NCI-H526 treated with DMSO at 0.1 percent for 48 hours (cell line): ENCODE results near the gene PTH2.

ENCODE experiments used
- DNase-seq: peaks from one replicate; lab custom pipeline; 2025; lab: John Stamatoyannopoulos, UW

Gene PTH2

GRCh38 chr19:49430678-49431329 lies 7.6 kb upstream of the PTH2 start:
- no peak for DNase-seq

- DNase-seq = no peak
These were observed 7.0 kb upstream of the PTH2 start for GRCh38 chr19:49430172-49430677.

GRCh38 chr19:49428547-49429451 lies 5.6 kb upstream of the PTH2 start:
- DNase-seq = no peak

- DNase-seq = peak; percentile 26
These were observed 4.8 kb upstream of the PTH2 start for GRCh38 chr19:49427855-49428546.

GRCh38 chr19:49427339-49427738 lies 4.1 kb upstream of the PTH2 start:
- DNase-seq = no peak

GRCh38 chr19:49425922-49426592 lies 2.8 kb upstream of the PTH2 start:
- DNase-seq = peak; percentile 53

- no peak for DNase-seq
These were observed 1.9 kb upstream of the PTH2 start, which contains the start of gene GFY for GRCh38 chr19:49425178-49425577. Gene GFY, plus strand, starts transcription at chr19:49425388. Its CDS starts 1,043 bp downstream, at chr19:49426431.

- DNase-seq = no peak
These were observed 703 bp upstream of the PTH2 start for GRCh38 chr19:49423985-49424303.

GRCh38 chr19:49422407-49423070 lies 702 bp downstream of the PTH2 start:
- DNase-seq = no peak

- DNase-seq = no peak
These were observed 1.4 kb downstream of the PTH2 start for GRCh38 chr19:49421878-49422202.

GRCh38 chr19:49421039-49421877 lies 2.0 kb downstream of the PTH2 start:
- peak; percentile 19 for DNase-seq

GRCh38 chr19:49420227-49420626 lies 3.0 kb downstream of the PTH2 start:
- no peak for DNase-seq

GRCh38 chr19:49419173-49419572 lies 4.1 kb downstream of the PTH2 start:
- DNase-seq = no peak

GRCh38 chr19:49418511-49418910 lies 4.7 kb downstream of the PTH2 start:
- no peak for DNase-seq

- DNase-seq = no peak
These were observed 6.2 kb downstream of the PTH2 start for GRCh38 chr19:49417088-49417487.

- no peak for DNase-seq
These were observed 7.4 kb downstream of the PTH2 start for GRCh38 chr19:49415810-49416200.

GRCh38 chr19:49415102-49415809 lies 8.0 kb downstream of the PTH2 start:
- no peak for DNase-seq

GRCh38 chr19:49414256-49414655 lies 9.0 kb downstream of the PTH2 start:
- DNase-seq = no peak

GRCh38 chr19:49413348-49413747 lies 9.9 kb downstream of the PTH2 start:
- no peak for DNase-seq

GRCh38 chr19:49411681-49412326 lies 11.4 kb downstream of the PTH2 start:
- DNase-seq = no peak
